IMR-90 (cell line): Measurements from ENCODE around the gene COMMD8. TPM values are rescaled to one million over a fixed set of nuclear protein-coding genes. Genes with fewer than 3 reads are reported as not detected.

Experiments used
- ATAC-seq: fragments of 200-7000 bp; cut with Tn5 transposase; 2 replicates; pipeline ENCODE4 v1.9.1; 2020; ENCODE audit warnings: low read depth, mild to moderate bottlenecking, moderate library complexity
- BruUV-seq: library from RNA; stranded (reverse); fragments of 400-500 nt; replicated peaks from 2 replicates; lab custom pipeline; 2021; lab: Mats Ljungman, UMichigan
- CTCF ChIA-PET: fragments of 300-600 bp; formaldehyde crosslinking; extraction: SDS; loops from one replicate; lab custom pipeline; 2021; ENCODE audit warnings: antibody characterized with exemption; lab: Yijun Ruan, JAX
- POLR2A ChIA-PET: fragments of 300-600 bp; sonication (Branson Sonifier 250); formaldehyde crosslinking; loops from one replicate; lab custom pipeline; 2022; ENCODE audit warnings: antibody characterized with exemption; ENCODE audit not compliant: unreplicated experiment; lab: Charles Lee
- DNase-seq: peaks from one replicate; pipeline ENCODE4 v3.0.0; 2013
- H2AFZ ChIP-seq: replicated peaks from 2 replicates; pipeline ENCODE3; 2013; ENCODE audit warnings: low read length, mild to moderate bottlenecking; ENCODE audit not compliant: poor library complexity
- H2AK5ac ChIP-seq: 2 replicates; pipeline ENCODE4 v1.6.1; 2013; ENCODE audit warnings: low read depth, low read length, inconsistent platforms
- H2AK9ac ChIP-seq: replicated peaks from 2 replicates; pipeline ENCODE3; 2013; ENCODE audit warnings: mild to moderate bottlenecking, low read depth, low read length, moderate library complexity; ENCODE audit not compliant: poor library complexity
- H2BK120ac ChIP-seq: 2 replicates; pipeline ENCODE4 v1.6.1; 2013; ENCODE audit warnings: low read depth, low read length, inconsistent platforms
- H2BK15ac ChIP-seq: 3 replicates; pipeline ENCODE4 v1.6.1; 2013; ENCODE audit warnings: low read depth, low read length, inconsistent platforms
- H2BK20ac ChIP-seq: 2 replicates; pipeline ENCODE4 v1.6.1; 2013; ENCODE audit warnings: low read depth, mild to moderate bottlenecking, inconsistent platforms, low read length, moderate library complexity
- H2BK5ac ChIP-seq: 2 replicates; pipeline ENCODE4 v1.6.1; 2013; ENCODE audit warnings: mild to moderate bottlenecking, low read depth, low read length, inconsistent platforms; ENCODE audit not compliant: poor library complexity, severe bottlenecking
- H3K14ac ChIP-seq: replicated peaks from 2 replicates; pipeline ENCODE4 v1.6.1; 2013; ENCODE audit warnings: low read depth, low read length, inconsistent platforms
- H3K18ac ChIP-seq: 2 replicates; pipeline ENCODE4 v1.6.1; 2013; ENCODE audit warnings: low read depth, low read length, control low read depth
- H3K23ac ChIP-seq: 2 replicates; pipeline ENCODE4 v1.6.1; 2013; ENCODE audit warnings: low read depth, low read length, inconsistent platforms
- H3K27ac ChIP-seq: 2 replicates; pipeline ENCODE4 v1.5.1; 2013; ENCODE audit warnings: mild to moderate bottlenecking, control low read depth, low read length; ENCODE audit not compliant: insufficient read depth
- H3K27me3 ChIP-seq: 2 replicates; pipeline ENCODE4 v1.6.1; 2013; ENCODE audit warnings: low read length; ENCODE audit not compliant: control insufficient read depth, insufficient read depth
- H3K36me3 ChIP-seq: 2 replicates; pipeline ENCODE4 v1.6.1; 2013; ENCODE audit warnings: low read length, mixed read lengths; ENCODE audit not compliant: control insufficient read depth, insufficient read depth
- H3K4ac ChIP-seq: 2 replicates; pipeline ENCODE4 v1.6.1; 2013; ENCODE audit warnings: low read depth, low read length, inconsistent platforms
- H3K4me1 ChIP-seq: 2 replicates; pipeline ENCODE4 v1.6.1; 2013; ENCODE audit warnings: low read length, mixed read lengths; ENCODE audit not compliant: control insufficient read depth, insufficient read depth
- H3K4me2 ChIP-seq: 2 replicates; pipeline ENCODE4 v1.6.1; 2013; ENCODE audit warnings: low read depth, mild to moderate bottlenecking, control low read depth, low read length, moderate library complexity
- H3K4me3 ChIP-seq: 2 replicates; pipeline ENCODE4 v1.5.1; 2013; ENCODE audit warnings: low read depth, mild to moderate bottlenecking, control low read depth, low read length, moderate library complexity; ENCODE audit not compliant: insufficient read depth
- H3K56ac ChIP-seq: 2 replicates; pipeline ENCODE4 v1.6.1; 2013; ENCODE audit warnings: low read length, inconsistent platforms; ENCODE audit not compliant: insufficient read depth; ENCODE audit errors: extremely low read depth
- H3K79me1 ChIP-seq, 2 experiments: 2 replicates each; pipeline ENCODE4 v1.6.1; 2013; ENCODE audit warnings: low read length in 2 of 2, inconsistent platforms in 1 of 2, low read depth in 1 of 2
- H3K9ac ChIP-seq: 2 replicates; pipeline ENCODE4 v1.6.1; 2013; ENCODE audit warnings: low read depth, low read length, control low read depth
- H3K9me1 ChIP-seq: 2 replicates; pipeline ENCODE4 v1.6.1; 2013; ENCODE audit warnings: low read length, inconsistent platforms; ENCODE audit not compliant: insufficient read depth
- H3K9me3 ChIP-seq: 2 replicates; pipeline ENCODE4 v1.6.1; 2013; ENCODE audit warnings: low read length; ENCODE audit not compliant: control insufficient read depth, insufficient read depth
- H4K20me1 ChIP-seq: 2 replicates; pipeline ENCODE4 v1.6.1; 2013; ENCODE audit warnings: low read length, inconsistent platforms; ENCODE audit not compliant: insufficient read depth
- H4K5ac ChIP-seq: 2 replicates; pipeline ENCODE4 v1.6.1; 2013; ENCODE audit warnings: mild to moderate bottlenecking, low read depth, low read length, control low read depth
- H4K8ac ChIP-seq, 2 experiments: 2 replicates each; pipeline ENCODE4 v1.6.1; 2013; ENCODE audit warnings: low read depth in 2 of 2, low read length in 2 of 2, control low read depth in 1 of 2, inconsistent platforms in 1 of 2
- H4K91ac ChIP-seq: 2 replicates; pipeline ENCODE4 v1.6.1; 2013; ENCODE audit warnings: low read depth, low read length, inconsistent platforms; ENCODE audit not compliant: insufficient read depth
- WGBS, 2 experiments: methylation state at CpG; one replicate each; pipeline versions ENCODE4 v1.1.5 to v1.1.7; 2013; ENCODE audit warnings: missing lambda C conversion rate in 2 of 2; ENCODE audit not compliant: insufficient read length in 1 of 2; ENCODE audit errors: extremely low coverage in 2 of 2; 5-methylcytosine and 5-hydroxymethylcytosine counted together
- dilution Hi-C: fragments of 300-500 bp; cut with HindIII; formaldehyde crosslinking; loops from one replicate; pipeline ENCODE4 v1.14.3; 2018; ENCODE audit warnings: low sequenced_read_pairs; ENCODE audit not compliant: unreplicated experiment
- in situ Hi-C: fragments of 300-500 bp; cut with MboI; formaldehyde crosslinking; loops from 3 replicates; pipeline ENCODE4 v1.14.3; 2019; ENCODE audit warnings: low sequenced_read_pairs, inconsistent platforms, mixed read lengths
- intact Hi-C: fragments of 100-400 bp; cut with micrococcal nuclease; formaldehyde crosslinking; loops from 2 replicates; pipeline ENCODE4 v1.10.0; 2022
- polyA plus RNA-seq, 3 experiments: library from polyadenylated mRNA; depleted of rRNA; stranded (reverse); fragments of >200 nt; gene quantifications; 2 replicates each; pipeline ENCODE4 v1.2.3, GENCODE V29; 2012; ENCODE audit warnings: low replicate concordance in 1 of 3
- total RNA-seq: library from RNA; depleted of rRNA; stranded (reverse); fragments of >200 nt; gene quantifications from 2 replicates; pipeline ENCODE4 v1.2.3, GENCODE V29; 2012
- TF ChIP-seq, protein P1 (sequence below): fragments of 150-350 bp; IDR thresholded peaks from 2 replicates; pipeline ENCODE4 v1.6.1; 2016; ENCODE audit warnings: low read depth, mild to moderate bottlenecking, low read length, moderate library complexity, borderline replicate concordance

Gene COMMD8
- total and polyA plus RNA-seq, 2 of the 4 experiments (the other 2 are of a cell fraction): 12.5 to 12.6 TPM

DNA sequence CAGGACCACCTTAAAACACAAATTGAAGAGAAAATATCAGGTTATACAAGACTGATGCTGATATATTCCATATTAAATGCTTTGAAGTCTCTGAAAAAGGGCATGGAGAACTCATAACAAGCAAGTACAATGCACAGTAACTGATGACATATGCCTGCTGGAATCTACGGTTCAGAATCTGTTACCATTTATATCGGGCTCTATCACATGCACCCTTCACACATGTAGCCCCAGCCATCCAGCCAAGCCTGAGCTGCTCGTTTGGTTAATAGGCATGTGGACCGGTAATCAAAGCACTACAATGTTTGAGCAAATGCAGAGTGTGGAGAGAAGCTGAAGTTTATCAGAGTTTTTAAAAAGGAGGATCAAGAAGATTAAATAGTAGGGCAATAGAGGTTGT is 11.8 kb downstream of the COMMD8 start:
- Histone ChIP-seq H3K36me3 (peaks cover 9% of the 10 kb centered on the region), H3K9ac (no peak overlapping the region), H3K14ac (peak overlapping the region; percentile 45; the same call in 1 of the 2 replicates), H2AK9ac (no peak overlapping the region), H4K20me1 (no peaks in the 10 kb centered on the region), H3K23ac (no peak overlapping the region; the same call in 1 of the 2 replicates), H3K56ac (no peak overlapping the region), H3K27me3 (no peaks in the 10 kb centered on the region), H3K4me2 (peak overlapping the region; percentile 36; the same call in 1 of the 2 replicates), H3K9me3 (no peaks in the 10 kb centered on the region), H2AK5ac (no peak overlapping the region), H2AFZ (no peak overlapping the region), H4K8ac (no peak overlapping the region), H3K18ac (no peak overlapping the region), H3K4me3 (no peak overlapping the region), H2BK5ac (no peak overlapping the region), H3K27ac (no peak overlapping the region), H4K91ac (no peak overlapping the region), H2BK120ac (no peak overlapping the region), H4K5ac (no peak overlapping the region), H2BK15ac (no peak overlapping the region), H2BK20ac (no peak overlapping the region), H3K4me1 (peaks cover 2% of the 10 kb centered on the region; the same call in 1 of the 2 replicates), H3K79me1 (no peaks in the 10 kb centered on the region; a peak in 3 of 4 replicates), H3K9me1 (no peaks in the 10 kb centered on the region), H3K4ac (0 out of 2 replicates have a peak overlapping the region, but pooled peaks have one; percentile 45)
- intact Hi-C loops: loop anchor here (10.0 kb wide), 1 partner anchor 57 kb away; no protein-coding TSS in a partner anchor
- dilution Hi-C loops: no loop called here
- POLR2A ChIA-PET: no interaction called here
- TF ChIP-seq, protein P1, sequence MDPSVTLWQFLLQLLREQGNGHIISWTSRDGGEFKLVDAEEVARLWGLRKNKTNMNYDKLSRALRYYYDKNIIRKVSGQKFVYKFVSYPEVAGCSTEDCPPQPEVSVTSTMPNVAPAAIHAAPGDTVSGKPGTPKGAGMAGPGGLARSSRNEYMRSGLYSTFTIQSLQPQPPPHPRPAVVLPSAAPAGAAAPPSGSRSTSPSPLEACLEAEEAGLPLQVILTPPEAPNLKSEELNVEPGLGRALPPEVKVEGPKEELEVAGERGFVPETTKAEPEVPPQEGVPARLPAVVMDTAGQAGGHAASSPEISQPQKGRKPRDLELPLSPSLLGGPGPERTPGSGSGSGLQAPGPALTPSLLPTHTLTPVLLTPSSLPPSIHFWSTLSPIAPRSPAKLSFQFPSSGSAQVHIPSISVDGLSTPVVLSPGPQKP: no peak
- ATAC-seq: peak; percentile 84
- in situ Hi-C loops: no loop called here
- no TSS peak for BruUV-seq
- no CpG with 5 or more reads among the region's 4 CpGs for WGBS, 2 experiments
- CTCF ChIA-PET: no interaction called here
- DNase-seq: peak; percentile 61
